HG02678 (cell line): ENCODE results near the gene SAMM50.

Experiments
- ATAC-seq: cut with Tn5 transposase; IDR thresholded peaks from one replicate; pipeline ENCODE4 v1.9.1; 2021; ENCODE audit warnings: mild to moderate bottlenecking, moderate library complexity; ENCODE audit not compliant: unreplicated experiment

Gene SAMM50

DNA sequence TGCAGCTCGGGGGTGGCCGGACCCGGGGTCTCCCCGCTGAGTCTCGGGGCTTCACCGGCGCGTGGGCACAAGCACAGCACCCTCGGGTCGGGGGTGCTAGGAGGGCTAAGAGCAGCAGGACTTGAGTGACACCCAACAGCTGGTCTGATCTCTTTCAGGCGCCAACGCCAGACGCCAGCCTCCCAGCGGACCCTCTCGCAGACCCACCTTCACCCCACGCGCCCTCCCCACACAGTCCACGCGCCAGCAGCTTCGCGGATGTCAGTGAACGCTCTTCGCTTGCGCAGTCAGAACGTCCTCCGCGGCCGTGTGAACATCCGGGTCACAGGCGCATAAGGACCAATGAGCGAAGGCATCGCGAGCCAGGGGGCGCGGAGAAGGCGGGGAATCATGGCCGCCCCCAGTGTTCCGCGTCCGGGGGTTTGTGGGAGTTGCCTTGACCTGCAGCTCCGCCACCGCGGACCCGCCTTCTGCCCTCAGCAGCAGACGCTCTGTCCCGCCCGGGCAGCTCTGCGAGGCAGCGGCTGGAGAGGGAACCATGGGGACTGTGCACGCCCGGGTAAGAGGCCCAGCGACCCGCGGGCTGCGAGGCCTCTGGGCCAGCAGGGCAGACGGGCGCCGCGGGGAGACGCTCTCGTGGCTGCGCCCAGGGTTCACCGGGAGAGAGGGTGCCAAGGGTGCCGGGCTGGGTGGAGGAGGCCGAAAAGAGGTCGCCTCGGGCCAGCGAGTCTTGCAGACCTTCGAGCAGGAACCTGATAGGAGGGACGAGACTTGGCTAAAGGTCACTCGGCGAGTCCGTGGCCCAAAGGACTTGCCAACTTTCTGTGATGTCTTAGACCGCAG, at the start of gene SAMM50:
SAMM50 (plus strand) TSS at position 403 of the 843 bp plus-strand sequence; CDS start at position 539, 136 bp downstream.
- peak; percentile 95 for ATAC-seq

DNA sequence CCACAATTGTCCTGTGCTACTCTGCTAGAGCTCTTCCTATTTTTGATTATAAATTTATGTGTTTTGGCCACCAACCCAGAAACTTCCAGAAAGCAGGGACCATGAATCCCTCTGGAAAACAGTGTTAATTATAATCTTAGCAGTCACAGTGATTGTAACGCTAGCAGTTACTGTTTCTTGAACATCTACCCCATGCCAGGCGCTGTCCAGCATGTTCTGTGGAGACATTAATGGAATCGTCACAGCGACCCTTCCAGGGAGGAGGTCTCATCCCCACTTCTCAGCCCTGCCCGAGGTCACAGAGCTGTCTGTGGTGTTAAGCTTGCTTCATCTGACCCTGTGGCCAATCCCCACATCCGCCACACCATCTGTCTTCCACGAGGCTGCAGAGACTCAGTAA, 49.6 kb upstream of the SAMM50 start:
- ATAC-seq, result no peak

DNA sequence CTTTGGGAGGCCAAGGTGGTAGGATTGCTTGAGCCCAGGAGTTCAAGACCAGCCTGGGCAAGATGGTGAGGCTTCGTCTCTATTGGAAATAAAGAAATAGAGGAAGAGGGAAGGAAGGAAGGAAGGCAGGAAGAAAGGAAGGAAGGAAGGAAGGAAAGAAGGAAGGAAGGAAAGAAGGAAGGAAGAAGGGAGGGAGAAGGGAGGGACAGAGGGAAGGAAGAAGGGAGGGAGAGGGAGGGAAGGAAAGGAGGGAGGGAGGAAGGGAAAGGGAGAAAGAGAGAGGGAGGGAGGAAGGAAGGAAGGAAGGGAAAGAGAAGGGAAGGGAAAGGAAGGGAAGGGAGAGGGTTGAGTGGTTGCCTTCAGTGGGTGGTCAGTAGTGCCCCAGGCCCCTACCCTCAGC, 45.5 kb upstream of the SAMM50 start:
- ATAC-seq, result no peak

DNA sequence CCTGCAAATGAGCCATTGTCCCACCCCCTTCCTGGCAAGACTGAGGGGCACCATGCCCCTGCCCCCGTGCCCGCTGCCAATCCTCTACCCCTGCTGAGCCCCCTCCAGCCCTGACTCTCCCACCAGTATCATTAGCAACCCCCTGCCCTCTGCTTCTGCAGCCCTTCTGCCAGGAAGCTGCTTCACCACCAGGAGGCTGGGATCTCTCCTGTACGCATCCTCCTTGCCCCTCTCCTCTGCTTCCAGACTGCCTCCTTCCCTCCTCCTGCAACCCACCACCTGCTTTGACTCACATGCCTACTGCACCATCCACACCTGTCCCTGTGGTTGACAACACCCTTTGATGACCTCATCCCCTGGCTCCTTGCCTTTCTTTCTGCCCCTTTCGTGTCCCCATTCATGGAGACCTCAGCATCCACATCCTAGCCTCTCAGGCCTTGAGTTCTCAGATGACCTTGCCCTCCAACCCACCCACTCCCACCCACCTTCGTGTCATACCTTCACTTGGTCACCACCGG, 45.0 kb upstream of the SAMM50 start:
- no peak for ATAC-seq

DNA sequence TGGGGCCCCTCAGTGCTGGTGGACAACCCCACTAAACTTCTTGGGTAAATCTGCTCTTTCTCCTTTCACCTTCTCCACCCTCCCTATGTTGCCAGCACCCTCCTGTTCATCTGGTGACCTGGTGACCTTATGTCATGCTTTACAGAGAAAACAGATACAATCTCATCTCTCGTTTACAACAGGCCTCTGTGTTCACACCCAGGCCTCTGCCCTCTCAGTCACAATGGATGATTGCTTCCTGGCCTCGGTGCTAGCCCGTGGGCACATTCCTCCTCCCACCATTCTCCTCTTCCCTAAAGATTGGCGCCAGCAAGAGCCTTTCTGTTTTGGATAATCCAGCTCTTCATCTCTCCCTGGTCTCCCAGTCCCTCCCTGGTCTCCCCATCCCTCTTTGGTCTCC, 43.9 kb upstream of the SAMM50 start:
- no peak for ATAC-seq

DNA sequence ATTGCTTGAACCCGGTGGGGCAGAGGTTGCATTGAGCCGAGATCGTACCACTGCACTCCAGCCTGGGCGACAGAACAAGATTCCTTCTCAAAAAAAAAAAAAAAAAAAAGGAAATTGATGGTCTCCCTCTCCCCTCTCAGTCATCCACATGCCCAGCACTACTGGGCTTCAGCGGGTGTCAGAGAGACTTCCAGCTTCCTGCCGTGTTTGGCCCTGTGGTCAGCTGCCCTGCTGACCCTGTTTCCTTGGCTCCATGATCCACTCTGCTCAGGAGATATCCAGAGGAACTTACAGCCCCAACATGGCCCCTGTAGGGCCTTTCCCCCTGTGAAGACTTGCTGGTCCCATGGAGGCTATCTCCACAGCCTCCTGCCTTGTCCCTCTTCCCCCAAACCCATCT, 37.7 kb upstream of the SAMM50 start:
- no peak for ATAC-seq

DNA sequence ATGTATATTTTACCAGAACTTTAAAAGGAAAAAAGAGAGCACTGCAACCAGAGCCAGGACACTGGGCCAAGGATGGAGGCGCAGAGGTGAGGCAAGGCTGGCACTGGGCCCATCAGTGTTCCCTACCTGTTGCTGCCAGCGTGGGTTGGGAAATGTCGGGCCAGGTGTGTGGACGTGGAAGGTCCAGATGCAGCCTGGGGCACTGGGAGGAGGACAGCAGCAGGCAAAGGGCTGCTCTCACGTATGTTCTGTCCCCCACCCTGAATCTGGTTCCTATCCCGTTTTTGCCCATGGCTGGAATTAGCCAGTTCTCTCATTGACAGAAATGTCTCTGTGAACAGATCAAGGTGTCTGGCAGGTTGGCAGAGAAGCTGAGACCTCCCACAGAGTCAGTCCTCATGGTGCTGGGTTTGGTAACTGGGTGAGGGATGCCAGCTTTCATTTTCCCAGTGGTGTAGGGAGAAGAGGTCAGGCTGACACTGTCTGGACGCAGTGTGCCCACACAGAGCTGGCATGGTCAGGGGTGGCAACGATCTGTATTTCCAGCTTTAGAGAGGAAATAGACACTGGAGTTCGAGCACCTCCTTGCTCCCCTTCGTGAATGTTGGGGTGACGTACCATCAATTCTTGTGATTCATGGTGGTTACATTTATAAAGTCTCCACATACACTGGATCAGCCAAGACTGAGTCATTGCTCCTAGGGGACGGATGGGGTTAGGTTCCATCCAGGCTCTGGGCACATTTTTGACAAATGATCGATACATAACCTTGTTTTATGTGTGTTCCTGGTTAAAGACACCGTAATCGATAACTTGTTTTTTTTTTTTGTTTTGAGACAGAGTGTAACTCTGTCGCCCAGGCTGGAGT, 35.9 kb upstream of the SAMM50 start:
- ATAC-seq, result no peak

DNA sequence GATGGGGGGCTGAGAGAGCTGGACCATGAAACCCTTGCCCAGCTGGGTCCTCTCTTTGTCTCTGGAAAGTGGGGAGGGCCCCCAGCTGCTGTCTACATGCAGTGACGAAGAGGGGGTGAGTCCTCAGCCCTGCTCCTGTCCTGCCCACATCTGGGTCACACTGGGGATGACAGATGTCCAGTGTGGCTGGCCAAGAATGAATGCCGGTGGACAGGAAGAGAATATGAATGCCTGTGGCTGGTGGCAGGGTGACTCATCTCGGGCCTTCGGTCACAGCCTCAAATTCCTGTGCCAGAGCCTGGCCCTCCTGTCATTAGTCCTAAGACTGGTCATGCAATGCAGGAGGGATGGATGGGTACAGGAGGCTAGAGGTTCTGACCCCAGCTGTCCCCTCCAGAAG, 33.9 kb upstream of the SAMM50 start:
- no peak for ATAC-seq

DNA sequence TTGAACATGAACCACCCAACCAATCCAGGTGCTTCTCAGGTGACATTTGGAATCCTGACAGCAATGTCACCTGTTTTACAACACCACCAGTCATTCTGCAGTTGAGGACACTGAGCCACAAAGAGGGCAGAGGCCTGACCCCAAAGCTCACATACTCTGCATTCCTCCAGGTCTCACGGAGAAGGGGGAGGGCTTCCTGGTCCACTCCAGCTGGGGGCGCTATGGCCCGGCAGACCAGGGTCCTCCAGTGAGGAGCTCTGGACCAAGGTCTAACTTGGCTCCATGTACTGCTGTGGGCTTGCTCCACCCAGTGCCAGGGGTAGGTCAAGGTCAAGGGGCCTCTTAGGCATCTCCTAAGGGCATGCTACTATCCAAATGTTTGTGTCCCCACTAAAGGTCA, 33.1 kb upstream of the SAMM50 start:
- ATAC-seq, result no peak

DNA sequence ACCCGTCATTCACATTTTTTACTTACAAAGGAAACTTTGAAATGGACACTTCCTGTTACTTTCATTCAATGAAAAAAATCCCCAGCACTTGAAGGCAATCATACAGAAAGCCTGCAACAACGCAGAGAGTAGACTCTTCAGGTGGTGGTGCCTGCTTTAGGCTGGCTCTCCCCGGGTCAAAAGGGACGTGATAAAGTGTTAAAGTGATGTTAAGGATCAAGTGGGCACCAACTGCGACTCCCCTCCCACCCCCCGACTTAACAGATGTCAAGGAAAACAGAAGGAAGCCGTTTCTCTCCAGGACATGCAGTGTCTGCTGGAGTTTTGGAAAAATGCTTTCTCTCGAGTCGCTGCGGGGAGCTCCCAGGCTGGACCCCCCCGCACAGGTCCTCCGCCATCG, 32.1 kb upstream of the SAMM50 start:
- no peak for ATAC-seq

DNA sequence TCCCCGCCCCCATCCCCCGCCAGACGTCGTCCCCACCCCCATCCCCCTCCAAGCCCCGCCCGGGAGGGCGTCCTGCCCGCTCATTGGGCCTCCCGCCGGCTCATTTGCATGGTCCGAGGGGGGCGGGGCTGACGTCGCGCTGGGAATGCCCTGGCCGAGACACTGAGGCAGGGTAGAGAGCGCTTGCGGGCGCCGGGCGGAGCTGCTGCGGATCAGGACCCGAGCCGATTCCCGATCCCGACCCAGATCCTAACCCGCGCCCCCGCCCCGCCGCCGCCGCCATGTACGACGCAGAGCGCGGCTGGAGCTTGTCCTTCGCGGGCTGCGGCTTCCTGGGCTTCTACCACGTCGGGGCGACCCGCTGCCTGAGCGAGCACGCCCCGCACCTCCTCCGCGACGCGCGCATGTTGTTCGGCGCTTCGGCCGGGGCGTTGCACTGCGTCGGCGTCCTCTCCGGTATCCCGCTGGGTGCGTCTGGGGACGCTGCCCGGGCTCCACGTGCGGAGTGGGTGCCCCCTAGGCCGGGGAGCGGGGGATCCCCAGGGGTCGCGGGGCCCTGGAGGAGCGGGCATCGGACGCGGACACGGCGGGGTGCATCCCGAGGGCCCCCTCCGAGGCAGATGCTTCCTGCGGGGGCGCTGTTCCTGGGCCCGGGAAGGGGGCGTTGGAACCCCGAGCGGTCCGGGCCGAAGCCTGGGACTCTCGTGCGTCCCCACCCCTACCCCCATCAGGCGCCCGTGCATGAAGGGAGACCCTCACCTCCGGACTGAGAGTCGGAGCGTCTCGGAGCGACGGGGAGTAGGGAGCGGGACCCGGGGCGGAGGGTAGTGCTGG, 31.4 kb upstream of the SAMM50 start, which contains the start of gene PNPLA3:
PNPLA3 (plus strand) TSS at position 175 of the 834 bp plus-strand sequence; CDS start at position 282, 107 bp downstream.
- no peak for ATAC-seq

DNA sequence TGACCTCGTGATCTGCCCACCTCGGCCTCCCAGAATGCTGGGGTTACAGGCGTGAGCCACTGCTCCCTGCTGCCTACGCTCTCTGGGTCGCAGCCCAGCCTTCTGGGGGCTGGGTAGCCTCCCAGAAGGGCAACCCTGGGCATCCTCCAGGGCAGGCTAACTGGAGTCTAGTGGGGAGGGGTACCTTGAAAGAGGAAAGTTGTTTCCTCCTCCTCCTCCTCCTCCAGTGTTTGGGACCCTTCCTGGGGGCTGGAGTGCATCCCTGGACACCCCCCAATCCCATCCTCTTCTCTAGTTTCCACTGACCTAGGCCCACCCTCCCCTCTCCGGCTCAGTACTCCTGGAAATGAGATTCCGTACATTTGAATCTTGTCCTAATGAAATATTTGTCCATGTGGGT, 30.4 kb upstream of the SAMM50 start:
- no peak for ATAC-seq

DNA sequence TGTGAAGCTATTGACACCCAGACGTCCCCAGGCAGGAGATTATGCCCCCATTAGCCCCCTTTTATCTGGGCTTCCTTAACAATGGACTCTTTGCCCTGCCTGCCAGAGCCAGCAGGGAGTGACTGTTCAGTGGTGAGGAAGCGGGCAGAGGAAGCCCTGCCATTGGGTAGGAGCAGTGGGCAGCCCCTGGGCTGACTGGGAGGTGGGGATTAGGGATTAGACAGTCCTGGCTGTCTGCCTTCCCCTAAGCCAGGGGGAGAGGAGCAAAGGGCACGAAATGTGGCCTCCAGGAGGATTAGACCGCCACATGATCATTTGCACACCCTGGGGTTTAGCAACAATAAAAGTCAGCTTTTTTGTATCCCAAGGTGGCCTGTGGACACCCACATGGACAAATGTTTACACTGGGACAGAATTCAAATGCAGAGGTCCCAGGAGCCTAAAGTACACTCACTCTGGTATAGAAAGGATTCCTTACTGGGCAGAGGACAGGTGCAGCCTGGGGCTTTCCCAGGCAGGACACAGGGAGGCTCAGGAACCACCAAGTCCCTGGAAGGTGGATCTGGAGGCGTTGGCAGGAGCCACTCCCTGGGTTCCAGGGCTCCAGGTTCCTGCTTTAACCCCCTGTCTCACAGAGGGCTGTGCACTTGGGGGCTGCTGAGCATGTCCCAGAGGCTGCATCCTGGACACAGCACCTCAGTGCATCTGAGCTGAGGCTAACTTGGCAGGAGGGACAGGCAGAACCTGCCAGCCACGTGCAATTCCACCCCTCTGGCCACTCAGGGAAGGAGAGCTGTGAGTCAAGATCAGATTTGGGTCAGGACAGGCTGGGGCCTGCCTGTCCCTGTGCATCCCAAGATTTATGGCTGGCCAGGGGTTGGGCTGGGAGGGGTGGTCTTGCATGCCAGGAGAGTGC, 29.6 kb upstream of the SAMM50 start:
- ATAC-seq, result no peak

DNA sequence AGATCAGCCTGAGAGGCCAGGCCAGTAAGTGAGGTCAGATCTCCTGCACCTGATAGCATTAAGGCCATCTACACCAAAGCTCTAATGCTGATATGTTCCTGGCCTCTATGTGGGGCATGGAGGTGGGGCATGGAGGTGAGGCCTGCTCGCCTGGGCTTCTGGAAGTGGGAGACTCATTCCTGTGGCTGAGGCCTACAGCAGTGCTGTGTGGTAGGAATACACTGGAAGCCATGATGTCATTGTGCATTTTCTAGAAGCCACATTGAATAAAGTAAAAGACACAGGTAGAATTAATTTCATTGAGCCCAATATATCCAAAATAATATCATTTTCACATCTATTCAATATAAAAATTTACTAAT, 28.9 kb upstream of the SAMM50 start:
- ATAC-seq, result no peak

DNA sequence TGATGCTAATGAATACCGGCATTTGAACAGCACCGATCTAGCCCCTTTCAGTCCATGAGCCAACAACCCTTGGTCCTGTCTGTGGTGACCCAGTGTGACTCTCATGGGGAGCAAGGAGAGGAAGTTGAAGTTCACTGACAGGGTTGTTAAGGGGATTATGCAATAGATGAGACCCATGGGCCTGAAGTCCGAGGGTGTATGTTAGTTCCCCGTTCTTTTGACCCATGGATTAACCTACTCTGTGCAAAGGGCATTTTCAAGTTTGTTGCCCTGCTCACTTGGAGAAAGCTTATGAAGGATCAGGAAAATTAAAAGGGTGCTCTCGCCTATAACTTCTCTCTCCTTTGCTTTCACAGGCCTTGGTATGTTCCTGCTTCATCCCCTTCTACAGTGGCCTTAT, 26.8 kb upstream of the SAMM50 start:
- ATAC-seq, result no peak

DNA sequence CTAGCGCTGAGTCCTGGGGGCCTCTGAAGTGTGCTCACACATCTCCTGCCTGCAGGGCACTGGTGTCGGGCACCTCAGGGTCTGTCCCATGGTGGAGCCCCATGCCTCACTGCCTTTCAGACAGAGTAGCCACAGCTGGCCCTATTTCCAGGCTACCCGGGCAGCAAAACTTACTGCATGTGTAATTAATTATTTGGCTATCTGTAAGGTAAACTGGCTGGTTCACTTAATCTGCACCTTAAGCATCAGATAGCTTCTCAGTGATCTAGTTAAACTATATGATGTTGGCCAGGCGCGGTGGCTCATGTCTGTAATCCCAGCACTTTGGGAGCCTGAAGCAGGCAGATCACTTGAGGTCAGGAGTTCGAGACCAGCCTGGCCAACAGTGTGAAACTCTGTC, 26.3 kb upstream of the SAMM50 start:
- no peak for ATAC-seq

DNA sequence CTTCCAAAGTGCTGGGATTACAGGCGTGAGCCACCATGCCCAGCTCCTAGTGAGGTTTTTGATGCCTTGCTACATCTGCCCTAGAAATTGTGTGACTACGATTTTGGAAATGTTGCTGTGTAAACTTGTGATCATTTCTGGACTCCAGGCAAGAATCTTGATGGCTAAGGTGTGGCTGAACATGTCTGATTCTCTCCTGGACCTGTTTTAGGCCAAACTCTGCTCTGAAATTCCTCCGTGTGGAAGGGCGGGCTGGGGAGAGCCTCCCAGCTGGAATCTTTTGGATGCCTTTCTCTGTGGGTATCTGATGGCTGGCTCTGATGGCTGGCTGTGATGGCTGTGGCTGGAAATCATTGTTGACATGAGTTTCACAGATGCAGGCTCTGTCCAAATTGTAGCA, 23.5 kb upstream of the SAMM50 start:
- no peak for ATAC-seq

DNA sequence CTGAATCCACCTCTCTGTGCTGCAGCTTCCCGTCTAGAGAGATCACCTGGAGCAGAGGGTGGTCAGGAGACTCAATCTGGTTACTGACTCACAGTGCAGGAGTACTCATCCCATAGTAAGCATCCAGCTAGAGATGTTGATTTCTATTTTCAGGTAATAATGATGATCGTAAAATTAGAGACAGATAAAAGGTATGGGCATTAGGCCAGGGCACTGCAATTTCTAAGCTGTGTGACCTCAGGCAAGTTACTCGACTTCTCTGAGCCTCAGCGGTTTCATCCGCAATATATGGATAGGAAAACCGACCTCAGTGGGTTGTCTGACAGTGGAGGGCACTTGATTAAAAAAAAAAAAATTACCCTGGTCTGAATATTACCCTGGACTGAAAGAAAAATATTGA, 13.8 kb upstream of the SAMM50 start:
- ATAC-seq, result no peak

DNA sequence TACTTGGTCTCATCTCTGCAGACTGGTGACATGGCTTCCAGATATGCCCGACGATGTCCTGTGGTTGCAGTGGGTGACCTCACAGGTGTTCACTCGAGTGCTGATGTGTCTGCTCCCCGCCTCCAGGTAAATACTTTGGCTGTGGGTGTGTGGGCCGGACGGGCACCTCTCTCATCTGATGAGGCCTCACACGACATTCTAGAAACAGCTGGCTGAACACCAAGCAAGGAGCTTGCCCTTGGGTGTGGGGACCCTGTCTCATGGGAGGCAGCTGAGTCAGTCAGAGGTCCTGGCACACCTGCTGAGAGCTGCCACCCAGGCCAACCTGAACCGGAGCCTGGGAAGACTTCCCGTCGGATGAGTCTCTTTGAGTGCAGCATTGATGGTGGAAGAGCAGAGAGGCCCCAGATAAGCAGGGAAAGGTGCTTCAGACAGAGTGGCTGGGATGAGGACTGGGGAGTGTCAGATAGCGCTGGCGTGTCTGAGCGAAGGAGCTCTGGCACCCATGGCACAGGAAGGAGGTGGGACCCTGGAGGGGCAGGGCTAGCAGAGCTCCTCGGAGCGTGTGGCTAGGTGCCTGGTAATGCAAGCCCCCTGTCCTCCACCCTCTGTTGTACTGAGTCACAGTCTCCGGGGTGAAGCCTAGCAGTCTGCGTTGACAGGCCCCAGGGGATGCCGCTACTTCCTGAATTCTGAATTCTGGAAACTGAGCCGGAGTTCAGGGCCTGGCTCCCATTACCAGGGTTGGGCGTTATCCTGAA, 10.4 kb upstream of the SAMM50 start:
- no peak for ATAC-seq
